Left renal pelvis (tissue), 4 donors: Measurements from ENCODE around the gene IRF3. TPM values are rescaled to one million over a fixed set of nuclear protein-coding genes. Genes with fewer than 3 reads are reported as not detected.
"Not testable (repeated sequence)": the region's sequence is repeated elsewhere in the genome, so short reads cannot be mapped to it uniquely, and the experiment has no call there.

ENCODE experiments used
- DNase-seq, 4 donors: peaks; one replicate each; pipeline ENCODE4 v3.0.0-alpha.2; 2013; ENCODE audit warnings: low read depth in 4 of 4, low spot score in 3 of 4
- polyA plus RNA-seq, 4 donors: library from polyadenylated mRNA; unstranded; fragments of 120-200 nt; gene quantifications; one replicate each; pipeline ENCODE4 v1.2.1, GENCODE V29; 2013; ENCODE audit not compliant: insufficient read length in 4 of 4

IRF3 gene
- polyA plus RNA-seq, 4 donors, result 39.3 to 84.9 (median 47.1) TPM

DNA sequence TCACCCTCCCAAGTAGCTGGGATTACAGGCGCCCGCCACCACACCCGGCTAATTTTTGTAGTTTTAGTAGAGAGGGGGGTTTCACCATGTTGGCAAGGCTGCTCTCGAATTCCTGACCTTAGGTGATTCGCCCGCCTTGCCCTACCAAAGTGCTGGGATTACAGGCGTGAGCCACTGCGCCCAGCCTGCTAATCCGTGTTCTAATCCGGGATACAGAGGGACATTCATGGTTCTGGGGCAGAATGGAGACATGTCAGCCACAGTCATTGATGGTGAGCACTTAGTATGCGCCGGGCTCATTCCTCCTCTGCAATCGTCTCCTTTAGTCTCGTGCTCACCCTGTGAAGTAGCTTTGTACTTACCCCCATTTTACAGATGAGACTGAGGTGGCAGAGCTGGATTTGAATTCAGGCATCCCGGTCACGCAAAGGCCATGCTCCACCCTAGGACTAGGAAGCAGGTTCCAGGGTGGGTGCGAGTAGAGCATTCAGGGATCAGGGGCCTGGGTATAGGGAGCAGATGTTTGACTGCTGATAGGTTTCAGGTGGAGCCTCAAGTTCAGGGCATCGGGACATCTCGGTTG is 34.0 kb downstream of the IRF3 start:
- no peak for DNase-seq

DNA sequence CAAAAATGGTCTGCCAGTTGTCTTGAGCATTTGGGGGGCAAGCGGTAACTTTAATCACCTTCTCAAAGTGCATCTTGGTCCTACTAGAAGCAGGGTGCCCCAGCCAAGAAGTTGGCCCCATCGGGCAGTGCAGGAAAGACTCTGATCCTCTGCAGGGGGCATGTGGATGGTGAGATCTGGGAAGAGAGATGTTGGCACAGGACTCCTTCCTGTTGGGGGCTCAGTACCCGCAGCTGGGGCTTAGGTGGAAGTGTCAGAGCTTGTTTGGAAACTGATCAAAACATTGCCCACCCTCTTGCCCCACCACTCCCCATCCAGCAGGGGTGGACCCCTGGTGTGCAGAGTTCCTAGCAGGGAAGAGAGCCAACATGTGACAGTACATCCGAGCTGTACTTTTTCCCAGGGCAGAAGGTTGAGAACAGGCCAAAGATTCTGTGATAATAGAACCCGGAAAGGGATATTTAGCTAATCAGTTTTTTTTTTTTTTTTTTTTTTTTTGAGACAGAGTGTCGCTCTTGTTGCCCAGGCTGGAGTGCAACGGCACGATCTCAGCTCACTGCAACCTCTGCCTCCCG is 34.6 kb downstream of the IRF3 start:
- DNase-seq, result no peak

DNA sequence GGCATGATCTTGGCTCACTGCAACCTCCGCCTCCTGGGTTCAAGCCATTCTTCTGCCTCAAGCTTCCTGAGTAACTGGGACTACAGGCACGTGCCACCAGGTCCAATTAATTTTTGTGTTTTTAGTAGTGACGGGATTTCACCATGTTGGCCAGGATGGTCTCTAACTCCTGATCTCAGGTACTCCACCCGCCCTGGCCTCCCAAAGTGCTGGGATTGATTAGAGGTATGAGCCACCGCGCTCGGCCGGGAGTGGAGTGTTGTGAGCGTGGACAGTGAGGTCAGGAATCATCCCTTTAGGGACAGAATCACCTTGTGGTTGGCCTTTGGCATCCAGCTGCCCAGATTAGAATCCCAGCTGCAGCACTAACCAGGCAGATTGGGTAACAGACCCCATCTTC is 36.0 kb downstream of the IRF3 start:
- DNase-seq, result no peak

DNA sequence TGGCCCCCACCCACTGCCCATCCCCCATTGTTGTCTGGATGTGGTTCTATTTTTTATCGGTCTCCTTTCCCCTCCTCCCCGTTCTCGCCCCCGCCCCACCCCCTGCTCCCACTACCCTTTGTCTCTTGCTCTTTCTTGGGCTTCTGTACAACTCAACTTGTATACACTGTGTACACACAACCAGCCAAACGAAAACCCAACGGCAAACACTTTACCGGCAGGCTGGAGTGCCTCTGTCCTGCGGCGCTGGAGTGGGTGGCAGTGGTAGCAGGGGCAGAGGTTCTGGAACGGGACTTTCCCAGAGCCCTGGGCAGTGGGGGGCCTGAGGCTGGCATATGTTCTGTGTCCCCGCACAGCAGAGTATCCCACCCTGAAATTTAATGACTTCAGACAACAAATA is 39.4 kb downstream of the IRF3 start:
- no peak for DNase-seq

DNA sequence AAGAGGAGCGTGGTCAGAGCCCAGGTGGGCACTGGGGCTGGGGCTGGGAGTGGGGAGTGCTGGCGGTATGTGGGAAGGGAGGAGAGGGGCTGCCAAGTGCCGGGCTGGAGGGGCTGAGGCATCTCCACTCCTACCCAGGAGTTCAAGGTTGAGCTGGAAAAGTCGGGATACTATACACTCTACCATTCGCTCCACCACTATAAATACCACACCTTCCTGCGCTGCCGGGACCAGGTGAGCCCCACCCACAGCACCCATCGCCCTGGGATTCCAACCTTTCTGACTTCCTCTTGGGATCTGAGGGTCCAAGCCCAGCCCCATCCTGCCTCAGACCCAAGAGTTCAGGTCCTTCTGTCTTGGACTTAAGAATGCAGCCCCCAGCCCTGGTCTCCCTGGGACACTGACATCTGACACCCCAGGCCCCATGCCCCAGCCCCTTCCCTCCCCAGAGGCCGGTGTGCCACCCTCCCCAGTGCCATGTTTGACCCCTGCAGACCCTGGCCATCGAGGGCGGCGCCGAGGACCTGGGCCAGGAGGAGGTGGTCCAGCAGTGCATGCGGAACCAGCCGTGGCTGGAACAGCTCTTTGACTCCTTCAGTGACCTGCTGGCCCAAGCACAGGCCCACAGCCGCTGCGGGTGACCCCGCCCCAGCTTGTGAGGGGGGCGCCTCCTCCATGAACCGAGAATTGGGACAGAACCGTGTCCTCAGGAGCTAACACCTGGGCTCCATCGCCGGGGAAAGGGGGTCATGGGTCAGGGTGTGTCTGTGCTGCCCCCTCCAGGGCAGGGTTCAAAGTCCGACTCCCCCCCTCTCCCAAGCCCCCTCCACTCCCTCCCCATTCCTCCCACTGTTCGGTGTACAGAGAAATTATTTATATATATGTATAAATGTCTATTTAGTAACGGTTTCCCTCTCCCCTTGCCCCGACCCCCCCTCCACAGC is 40.4 kb downstream of the IRF3 start:
- no peak for DNase-seq

DNA sequence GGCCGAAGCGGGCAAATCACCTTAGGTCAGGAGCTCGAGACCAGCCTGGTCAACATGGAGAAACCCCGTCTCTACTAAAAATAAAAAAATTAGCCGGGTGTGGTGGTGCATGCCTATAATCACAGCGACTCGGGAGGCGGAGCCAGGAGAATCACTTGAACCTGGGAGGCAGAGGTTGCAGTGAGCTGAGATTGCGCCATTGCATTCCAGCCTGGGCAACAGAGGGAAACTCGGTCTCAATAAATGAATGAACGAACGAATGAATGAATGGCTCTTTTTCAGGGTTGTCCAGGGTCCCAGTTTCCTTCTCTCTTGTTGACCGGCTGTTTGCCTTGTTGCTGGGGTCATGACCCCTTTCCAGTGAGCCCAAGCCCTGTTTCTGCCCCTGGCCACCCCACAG is 47.8 kb downstream of the IRF3 start:
- DNase-seq, result not testable (repeated sequence)

DNA sequence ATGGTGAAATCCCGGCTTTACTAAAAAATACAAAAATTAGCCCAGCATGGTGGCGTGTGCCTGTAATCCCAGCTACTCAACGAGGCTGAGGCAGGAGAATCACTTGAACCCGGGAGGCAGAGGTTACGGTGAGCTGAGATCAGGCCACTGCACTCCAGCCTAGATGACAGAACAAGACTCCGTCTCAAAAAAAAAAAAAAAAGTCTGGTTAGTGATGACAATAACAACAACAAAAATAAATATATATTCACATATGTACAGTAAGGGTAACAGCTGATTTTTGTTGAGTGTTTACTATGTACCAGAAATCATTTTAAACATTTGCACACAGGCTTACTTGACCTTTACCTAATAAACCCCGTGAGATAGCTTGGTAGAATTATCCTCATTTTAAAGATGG is 48.7 kb downstream of the IRF3 start:
- no peak for DNase-seq

DNA sequence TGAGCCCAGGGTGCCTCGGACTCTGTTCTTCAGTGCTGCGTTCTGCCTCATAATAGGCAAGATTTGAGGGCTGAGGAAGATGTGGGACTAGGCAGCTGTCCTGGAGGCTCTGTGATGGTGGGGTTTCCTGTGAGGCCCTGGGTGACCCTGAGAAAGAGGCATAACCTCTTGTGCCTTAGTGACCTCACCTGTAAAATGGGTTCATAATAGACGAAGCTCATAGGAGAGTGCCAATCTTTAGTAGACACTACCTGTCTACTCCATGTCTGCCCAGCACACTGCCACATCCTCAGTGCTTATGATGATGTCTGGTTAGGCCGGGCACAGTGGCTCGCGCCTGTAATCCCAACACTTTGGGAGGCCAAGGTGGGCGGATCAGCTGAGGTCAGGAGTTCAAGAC is 49.1 kb downstream of the IRF3 start:
- no peak for DNase-seq

DNA sequence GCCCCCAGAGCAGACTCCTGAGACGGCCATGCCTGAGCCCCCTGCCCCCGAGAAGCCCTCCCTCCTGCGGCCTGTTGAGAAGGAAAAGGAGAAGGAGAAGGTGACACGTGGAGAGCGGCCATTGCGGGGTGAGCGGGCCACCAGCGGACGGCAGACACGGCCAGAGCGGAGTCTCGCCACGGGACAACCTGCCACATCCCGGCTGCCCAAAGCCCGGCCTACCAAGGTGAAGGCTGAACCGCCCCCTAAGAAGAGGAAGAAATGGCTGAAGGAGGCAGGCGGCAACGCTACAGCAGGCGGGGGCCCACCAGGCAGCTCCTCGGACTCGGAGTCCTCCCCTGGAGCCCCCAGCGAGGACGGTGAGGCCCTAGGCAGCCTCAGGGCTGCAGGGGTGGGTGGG is 49.8 kb downstream of the IRF3 start:
- no peak for DNase-seq

DNA sequence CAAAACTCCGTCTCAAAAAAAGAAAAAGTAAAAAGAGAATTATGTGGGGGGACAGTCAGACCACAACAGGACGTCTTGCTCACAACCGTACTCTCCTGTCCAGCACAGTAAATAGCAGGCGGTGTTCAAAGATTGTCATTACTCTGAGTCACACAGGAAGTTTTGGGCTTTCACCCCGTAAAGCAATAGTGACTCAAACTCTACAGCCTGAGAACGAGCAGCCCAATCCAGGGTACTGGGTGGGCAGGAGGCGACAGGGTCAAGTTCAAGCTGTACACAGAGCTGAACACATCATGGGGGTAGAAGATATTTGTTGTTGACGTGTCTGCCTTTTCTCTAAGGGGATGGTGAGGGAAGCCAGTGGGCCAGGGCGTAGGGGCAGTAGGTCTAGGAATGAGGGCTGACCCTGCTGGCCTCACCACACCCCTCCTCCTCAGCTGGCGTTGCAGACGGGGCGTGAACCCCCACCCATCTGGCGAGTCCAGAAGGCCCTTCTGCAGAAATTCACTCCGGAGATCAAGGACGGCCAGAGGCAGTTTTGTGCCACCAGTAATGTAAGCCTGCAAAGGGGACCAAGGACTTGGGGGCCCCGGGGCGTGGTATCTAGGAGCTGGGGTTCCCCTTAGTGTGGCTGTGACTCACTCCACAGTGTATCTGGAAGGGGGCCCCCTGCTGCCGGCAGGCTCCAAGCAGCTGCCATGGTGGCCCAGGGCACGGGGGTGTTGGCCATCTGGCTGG is 51.4 kb downstream of the IRF3 start:
- DNase-seq, result no peak

DNA sequence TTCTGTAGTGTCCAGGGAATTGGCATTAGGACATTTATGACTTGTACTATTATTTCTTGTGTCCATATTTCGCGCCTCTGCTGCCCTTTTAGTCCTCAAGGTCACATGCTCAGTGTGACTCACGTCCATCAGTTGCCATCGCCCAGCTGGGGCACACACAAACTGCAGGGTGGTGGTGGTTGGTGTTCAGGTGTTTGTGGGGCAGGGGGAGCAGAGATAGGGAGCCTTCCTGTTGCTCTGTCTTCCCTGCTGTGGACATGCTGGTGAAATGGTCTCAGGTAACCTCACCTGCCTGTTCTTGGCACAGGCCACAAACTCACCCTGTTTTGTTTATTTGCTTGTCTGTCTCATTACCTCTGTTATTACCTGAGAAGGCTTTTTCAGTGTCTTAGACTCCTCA is 52.3 kb downstream of the IRF3 start:
- DNase-seq, result no peak

Other genes starting within 250 kb of the IRF3 start
- not detected for gene PTH2, start 242.4 kb downstream of the IRF3 start, polyA plus RNA-seq
- not detected for gene GFY, start 240.5 kb downstream of the IRF3 start, polyA plus RNA-seq
- 1 to 10 TPM in 1 of 4 donors, under 1 TPM in 3; 0.29 to 3.2 (median 0.56) TPM for gene SLC17A7, start 224.3 kb downstream of the IRF3 start, polyA plus RNA-seq
- gene PIH1D1, start 214.0 kb downstream of the IRF3 start, polyA plus RNA-seq, result 100 to 1,000 TPM in 1 of 4 donors, 10 to 100 TPM in 3; 52.5 to 104 (median 82.3) TPM
- 10 to 100 TPM; 12.2 to 32.1 (median 16.4) TPM for gene ALDH16A1, start 212.6 kb downstream of the IRF3 start, polyA plus RNA-seq
- gene FLT3LG, start 191.6 kb downstream of the IRF3 start, polyA plus RNA-seq, result 1 to 10 TPM; 2.8 to 6.7 (median 4.5) TPM
- 1,000 to 10,000 TPM; 2,432 to 3,072 (median 2,712) TPM for gene RPL13A, start 178.2 kb downstream of the IRF3 start, polyA plus RNA-seq
- gene RPS11, start 169.4 kb downstream of the IRF3 start, polyA plus RNA-seq, result 1,000 to 10,000 TPM; 2,592 to 2,856 (median 2,752) TPM
- gene FCGRT, start 153.2 kb downstream of the IRF3 start, polyA plus RNA-seq, result 100 to 1,000 TPM; 214 to 302 (median 275) TPM
- 100 to 1,000 TPM in 1 of 4 donors, 10 to 100 TPM in 3; 18.1 to 107 (median 23.4) TPM for gene RCN3, start 137.9 kb downstream of the IRF3 start, polyA plus RNA-seq
- gene NOSIP, start 85.3 kb downstream of the IRF3 start, polyA plus RNA-seq, result 10 to 100 TPM; 46.1 to 75.0 (median 57.6) TPM
- 1 to 10 TPM in 3 of 4 donors, under 1 TPM in 1; 0.52 to 7.5 (median 6.4) TPM for gene PRRG2, start 84.5 kb downstream of the IRF3 start, polyA plus RNA-seq
- gene PRR12, start 74.7 kb downstream of the IRF3 start, polyA plus RNA-seq, result 10 to 100 TPM; 15.4 to 31.1 (median 20.3) TPM
- 10 to 100 TPM; 20.1 to 49.9 (median 26.6) TPM for gene RRAS, start 25.7 kb downstream of the IRF3 start, polyA plus RNA-seq
- 10 to 100 TPM; 28.7 to 45.5 (median 31.3) TPM for gene SCAF1, start 23.6 kb downstream of the IRF3 start, polyA plus RNA-seq
- gene BCL2L12, start 76 bp upstream of the IRF3 start, polyA plus RNA-seq, result 10 to 100 TPM; 20.6 to 36.1 (median 22.4) TPM
- gene PRMT1, start 11.4 kb upstream of the IRF3 start, polyA plus RNA-seq, result 100 to 1,000 TPM; 161 to 255 (median 205) TPM
- gene ADM5, start 23.7 kb upstream of the IRF3 start, polyA plus RNA-seq, result 1 to 10 TPM in 2 of 4 donors, under 1 TPM in 2; 0.74 to 2.1 (median 1.1) TPM
- 10 to 100 TPM; 10.9 to 22.8 (median 16.1) TPM for gene CPT1C, start 25.3 kb upstream of the IRF3 start, polyA plus RNA-seq
- gene TSKS, start 97.4 kb upstream of the IRF3 start, polyA plus RNA-seq, result under 1 TPM in 3 of 4 donors, not detected in 1; 0.08 to 0.48 (median 0.09) TPM
- gene AP2A1, start 101.1 kb upstream of the IRF3 start, polyA plus RNA-seq, result 10 to 100 TPM; 45.5 to 74.1 (median 62.0) TPM
- gene FUZ, start 147.4 kb upstream of the IRF3 start, polyA plus RNA-seq, result 10 to 100 TPM; 20.9 to 43.3 (median 35.5) TPM
- gene MED25, start 152.4 kb upstream of the IRF3 start, polyA plus RNA-seq, result 10 to 100 TPM; 43.9 to 76.8 (median 64.9) TPM
- 100 to 1,000 TPM; 218 to 399 (median 268) TPM for gene PTOV1, start 185.3 kb upstream of the IRF3 start, polyA plus RNA-seq
- 10 to 100 TPM; 35.5 to 97.3 (median 48.8) TPM for gene PNKP, start 201.7 kb upstream of the IRF3 start, polyA plus RNA-seq
- gene AKT1S1, start 211.5 kb upstream of the IRF3 start, polyA plus RNA-seq, result 10 to 100 TPM; 27.3 to 46.8 (median 32.0) TPM
- 10 to 100 TPM; 35.2 to 64.9 (median 43.0) TPM for gene TBC1D17, start 211.8 kb upstream of the IRF3 start, polyA plus RNA-seq
- gene IL4I1, start 231.0 kb upstream of the IRF3 start, polyA plus RNA-seq, result 1 to 10 TPM; 1.4 to 3.4 (median 2.0) TPM